LNCaP clone FGC (cell line): Measurements from ENCODE around the gene IFT25.
A peak's percentile ranks its signal among the peaks of the same experiment; 100 is the strongest.

Experiments used
- DNase-seq: peaks from one replicate; pipeline ENCODE4 v3.0.0-alpha.2; 2011; ENCODE audit warnings: low read depth
- H3K4me3 ChIP-seq: 2 replicates; pipeline ENCODE4 v1.5.1; 2011; ENCODE audit warnings: mild to moderate bottlenecking, low read depth, low read length, control low read depth
- CTCF ChIP-seq: IDR thresholded peaks from 2 replicates; pipeline ENCODE4 v1.5.1; 2012; ENCODE audit warnings: mild to moderate bottlenecking; ENCODE audit not compliant: control insufficient read depth, insufficient read depth; ENCODE audit errors: extremely low read depth

The IFT25 gene

DNA sequence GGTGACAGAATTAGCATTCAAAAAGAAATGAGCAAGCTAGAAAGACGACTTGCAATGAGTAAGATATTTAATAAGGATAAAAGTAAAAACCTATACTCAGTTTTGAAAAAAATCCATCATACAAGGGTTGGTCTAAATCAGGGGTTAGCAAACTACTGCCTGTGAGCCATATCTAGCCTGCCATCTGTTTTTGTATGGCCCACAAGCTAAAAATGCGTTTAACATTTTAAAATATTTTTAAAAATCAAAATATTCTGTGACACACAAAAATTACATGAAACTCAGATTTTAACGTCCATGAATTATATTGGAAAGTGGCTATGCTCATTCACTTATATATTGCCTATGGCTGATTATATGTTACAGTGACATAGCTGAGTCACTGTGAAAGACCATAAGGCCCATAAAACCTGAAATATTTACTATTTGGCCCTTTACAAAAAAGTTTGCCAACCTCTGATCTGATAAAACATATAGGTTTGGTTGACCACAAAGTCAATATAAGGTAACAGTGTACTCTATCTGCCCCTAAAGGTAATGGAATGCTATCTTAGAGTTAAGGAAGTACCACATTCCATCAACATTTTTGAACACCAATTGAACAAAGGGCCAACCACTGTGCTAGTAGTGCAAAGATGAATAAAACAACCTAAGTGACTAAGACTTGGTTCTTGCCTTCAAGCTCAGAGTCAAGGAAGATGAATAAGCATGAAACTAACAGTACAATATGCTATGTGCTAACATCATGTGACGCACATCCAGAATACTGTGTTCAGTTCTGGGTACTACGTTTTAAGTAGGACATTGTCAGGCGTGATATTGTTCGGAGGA, 3.2 kb downstream of the IFT25 start:
- no peak for TF ChIP-seq CTCF
- peak; percentile 42 for DNase-seq
- H3K4me3 ChIP-seq = no peak overlapping the region

- no peak overlapping the region for H3K4me3 ChIP-seq
- no peak for DNase-seq
- no peak for TF ChIP-seq CTCF
Measured at GRCh38 chr1:53938136-53938830, 7.2 kb downstream of the IFT25 start.

GRCh38 chr1:53936430-53936829, 9.1 kb downstream of the IFT25 start:
- DNase-seq = no peak
- no peak overlapping the region for H3K4me3 ChIP-seq
- no peak for TF ChIP-seq CTCF

- no peak overlapping the region for H3K4me3 ChIP-seq
- no peak for TF ChIP-seq CTCF
- DNase-seq = no peak
Measured at GRCh38 chr1:53934170-53934765, 11.2 kb downstream of the IFT25 start.

GRCh38 chr1:53931523-53931922, 14.0 kb downstream of the IFT25 start:
- no peak overlapping the region for H3K4me3 ChIP-seq
- DNase-seq = no peak
- no peak for TF ChIP-seq CTCF

- H3K4me3 ChIP-seq = no peak overlapping the region
- TF ChIP-seq CTCF = no peak
- no peak for DNase-seq
Measured at GRCh38 chr1:53930932-53931331, 14.6 kb downstream of the IFT25 start.
